ENCODE results near the gene THAP8.

The THAP8 gene

DNA sequence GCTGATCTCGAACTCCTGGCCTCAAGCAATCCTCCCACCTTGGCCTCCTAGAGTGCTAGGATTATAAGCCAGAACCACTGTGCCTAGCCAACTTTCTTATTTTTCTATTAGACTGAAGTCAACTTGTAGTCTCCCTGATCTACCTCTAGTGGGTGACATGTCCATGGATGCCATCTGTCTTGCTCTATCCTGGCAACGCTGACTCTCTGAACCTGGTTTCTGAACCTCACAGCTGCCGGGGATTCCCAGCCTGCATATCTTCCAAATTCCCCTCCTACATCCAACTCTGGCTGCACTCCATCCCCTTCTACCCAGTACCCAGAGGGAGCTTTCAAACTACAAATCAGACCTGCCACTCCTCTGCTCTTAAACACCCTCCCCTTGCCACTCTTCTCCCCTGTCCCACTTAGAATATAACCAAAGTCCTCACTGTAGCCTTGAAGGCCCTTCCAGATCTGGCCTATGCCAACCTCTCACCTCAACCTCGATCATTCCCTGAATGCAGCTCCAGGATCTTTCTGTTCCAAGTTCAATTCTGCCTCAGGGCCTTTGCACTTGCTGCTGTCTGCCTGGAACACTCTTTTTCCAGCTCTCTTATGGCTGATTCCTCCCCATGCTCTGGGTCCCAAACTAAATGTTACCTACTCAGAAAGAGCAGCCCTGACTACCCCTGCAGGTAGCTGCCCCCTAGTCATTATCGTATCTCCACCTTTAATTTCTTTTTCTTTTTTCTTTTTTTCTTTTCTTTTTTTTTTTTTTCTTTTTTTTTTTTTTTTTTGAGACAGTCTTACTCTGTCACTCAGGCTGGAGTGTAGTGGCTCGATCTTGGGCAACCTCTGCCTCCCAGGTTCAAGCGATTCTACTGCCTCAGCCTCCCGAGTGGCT, 23.6 kb downstream of the THAP8 start:
- no peak for DNase-seq (ENCODE audit: low spot score)

- DNase-seq (ENCODE audit: low spot score), result no peak
Measured at GRCh38 chr19:36028313-36029041, 25.6 kb downstream of the THAP8 start.

DNA sequence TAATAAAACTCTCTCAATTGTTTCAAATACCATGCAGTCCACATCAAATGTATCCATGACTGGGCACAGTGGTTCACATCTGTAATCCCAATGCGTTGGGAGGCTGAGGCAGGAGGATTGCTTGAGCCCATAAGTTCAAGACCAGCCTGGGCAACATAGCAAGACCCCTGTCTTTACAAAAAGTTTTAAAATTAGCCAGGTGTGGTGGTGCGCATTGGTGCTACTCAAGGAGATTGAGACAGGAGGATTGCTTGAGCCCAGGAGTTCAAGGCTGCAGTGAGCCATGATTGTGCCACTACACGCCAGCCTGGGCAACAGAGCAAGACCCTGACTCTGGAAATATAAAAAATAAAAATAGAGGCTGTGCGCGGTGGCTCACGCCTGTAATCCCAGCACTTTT, 26.4 kb downstream of the THAP8 start:
- DNase-seq (ENCODE audit: low spot score), result no peak

DNA sequence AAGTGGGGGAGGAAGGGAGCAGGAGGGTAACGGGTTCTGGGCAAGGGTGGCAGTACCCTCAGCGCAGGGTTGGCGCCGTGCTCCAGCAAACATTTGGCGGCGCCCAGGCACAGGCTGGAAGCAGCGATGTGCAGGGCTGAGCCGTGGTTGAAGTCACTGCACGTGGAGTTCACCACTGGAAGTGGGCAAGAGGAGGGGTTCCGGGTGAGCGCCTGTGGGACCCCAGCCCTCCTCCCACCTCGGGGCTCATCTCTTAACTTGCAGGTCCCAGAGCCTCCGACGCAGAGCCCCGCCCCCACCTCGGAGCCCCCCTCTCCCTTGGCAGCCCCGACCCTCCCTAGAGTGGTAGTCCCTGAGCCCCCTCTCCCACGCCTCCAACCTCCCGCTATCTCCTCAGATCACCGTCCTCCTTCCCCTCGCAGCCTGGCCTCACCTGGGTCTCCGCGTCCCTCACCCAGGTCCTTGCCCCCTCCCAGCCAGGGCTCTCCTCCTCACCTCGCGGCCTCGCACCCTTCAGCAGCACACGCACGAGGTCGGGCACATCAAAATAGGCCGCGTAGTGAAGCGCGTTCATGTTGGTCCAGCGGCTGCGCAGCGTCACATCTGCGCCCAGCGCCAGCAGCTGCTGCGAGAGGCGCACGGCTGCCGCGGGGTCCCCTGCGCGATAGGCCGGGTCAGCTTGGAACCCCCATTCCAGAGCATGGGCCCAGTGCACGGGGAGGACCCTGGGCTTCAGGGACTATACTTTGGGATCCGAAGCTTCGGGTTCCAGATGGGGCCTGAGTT, 27.8 kb downstream of the THAP8 start:
- no peak for DNase-seq (ENCODE audit: low spot score)

- no peak for DNase-seq (ENCODE audit: low spot score)
Measured at GRCh38 chr19:36025541-36025940, 28.5 kb downstream of the THAP8 start.

GRCh38 chr19:36023432-36023831, 30.7 kb downstream of the THAP8 start:
- no peak for DNase-seq (ENCODE audit: low spot score)

DNA sequence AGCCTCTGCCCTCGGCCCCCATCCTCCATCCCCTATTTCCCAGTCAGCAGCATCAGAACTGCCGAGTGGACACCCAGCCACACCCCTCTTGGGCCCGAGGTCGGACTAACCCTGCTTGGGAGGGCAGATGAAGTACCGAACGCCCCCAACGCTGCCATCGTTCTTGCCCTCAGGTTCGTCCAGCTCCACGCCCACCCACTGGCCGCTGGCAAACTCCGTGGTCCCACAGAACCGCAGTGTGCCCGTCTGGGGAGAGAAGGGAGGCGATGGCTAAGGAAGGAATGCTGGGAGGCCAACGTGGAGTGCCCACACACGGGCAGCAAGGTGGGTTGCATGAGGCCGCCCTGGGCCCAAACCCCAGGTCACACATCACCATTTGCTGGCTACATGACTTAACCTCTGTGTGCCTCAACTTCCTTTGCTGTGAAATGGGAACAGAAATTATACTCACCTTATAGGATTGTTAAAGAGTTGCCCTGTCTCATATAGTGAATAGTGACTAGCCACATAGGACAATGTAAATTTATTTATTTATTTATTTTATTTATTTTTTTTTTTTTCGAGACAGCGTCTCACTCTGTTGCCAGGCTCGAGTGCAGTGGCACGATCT, 34.9 kb downstream of the THAP8 start:
- DNase-seq (ENCODE audit: low spot score), result no peak

DNA sequence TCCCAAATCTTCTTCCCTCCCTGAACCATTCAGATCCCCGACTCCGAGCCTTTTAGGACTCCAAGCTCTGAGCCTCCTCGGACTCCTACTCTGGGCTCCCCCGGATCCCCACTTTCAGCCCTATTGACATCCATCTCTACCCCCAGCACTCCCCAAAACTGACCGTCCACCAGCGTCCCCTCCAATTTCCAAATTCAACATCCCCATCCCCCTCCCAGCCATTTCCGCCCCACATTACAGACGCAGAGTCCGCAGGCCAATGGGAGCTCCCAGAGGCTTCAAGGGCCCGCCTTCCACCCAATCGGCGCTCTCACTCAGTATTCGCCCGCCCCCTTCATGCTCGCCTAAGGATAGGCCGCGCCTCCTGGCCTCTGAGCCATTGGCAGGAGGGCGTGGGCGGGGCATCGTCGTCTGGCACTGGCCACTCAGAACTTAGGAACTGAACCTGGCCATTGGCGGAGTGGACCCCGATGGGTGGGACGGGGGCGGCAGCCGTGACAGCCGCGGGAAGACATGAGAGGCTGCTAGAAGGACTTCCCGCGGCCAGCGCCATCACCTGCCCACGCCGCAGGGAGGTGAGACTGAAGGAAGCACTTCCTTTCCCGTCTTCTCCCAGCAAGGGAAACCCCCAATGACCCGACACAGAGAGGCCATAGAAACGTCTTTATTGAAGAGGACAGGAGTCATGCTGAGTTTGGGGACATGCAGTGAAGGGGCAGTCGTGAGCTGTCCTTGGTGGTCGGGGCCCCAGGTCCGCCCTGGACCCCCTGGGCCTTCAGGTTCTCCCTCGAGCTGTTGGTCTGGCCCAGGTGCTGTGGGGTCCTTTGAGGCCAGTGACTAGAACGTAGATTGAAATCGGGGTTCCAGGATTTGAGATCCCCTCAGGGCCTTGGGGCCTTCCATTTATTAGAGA, 39.8 kb downstream of the THAP8 start, which contains the start of gene ALKBH6:
Gene ALKBH6, minus strand, starts transcription at position 202 of the 913 bp plus-strand sequence. CDS start 816 bp downstream, outside the sequence.
- DNase-seq (ENCODE audit: low spot score), result peak; percentile 100

GRCh38 chr19:36013280-36014011, 40.6 kb downstream of the THAP8 start:
- no peak for DNase-seq (ENCODE audit: low spot score)

GRCh38 chr19:36010402-36010801, 43.7 kb downstream of the THAP8 start:
- no peak for DNase-seq (ENCODE audit: low spot score)

GRCh38 chr19:36009633-36010379, 44.3 kb downstream of the THAP8 start:
- DNase-seq (ENCODE audit: low spot score), result no peak

GRCh38 chr19:36009220-36009619, 44.9 kb downstream of the THAP8 start:
- DNase-seq (ENCODE audit: low spot score), result peak; percentile 75

DNA sequence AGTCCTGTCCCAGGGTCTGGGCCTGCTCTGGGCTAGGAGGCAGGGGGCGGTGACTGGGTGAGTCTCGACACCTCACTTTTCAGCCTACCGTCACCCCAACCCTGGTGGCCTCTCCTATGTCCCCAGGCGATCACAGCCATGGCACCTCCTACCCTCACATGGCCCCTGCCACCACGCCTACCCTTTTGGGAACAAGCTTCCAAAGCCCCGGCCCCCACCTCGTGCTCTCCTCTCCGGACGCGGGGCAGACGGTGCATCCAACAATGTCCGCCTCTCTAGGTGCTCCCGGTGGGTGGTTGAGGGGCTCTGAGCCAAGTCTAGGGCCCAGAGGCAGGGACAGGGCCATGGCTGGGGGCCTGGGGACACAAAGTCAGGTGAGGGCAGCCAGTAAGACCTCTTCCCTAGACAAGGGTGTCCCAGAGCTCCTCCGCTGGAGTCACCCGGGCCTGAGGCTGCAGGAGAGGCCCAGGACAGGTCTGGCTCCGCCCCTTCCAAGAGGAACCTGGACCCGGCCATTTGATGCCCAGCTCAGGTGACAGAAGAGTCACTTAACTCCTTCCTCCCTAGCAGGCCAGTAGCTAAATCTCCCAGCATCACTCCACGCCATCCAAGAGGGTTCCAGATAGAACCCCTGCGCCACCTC, 45.6 kb downstream of the THAP8 start, which contains the start of gene SYNE4:
Gene SYNE4, minus strand, starts transcription at position 478 of the 643 bp plus-strand sequence. Its CDS starts 132 bp downstream, at position 346.
- DNase-seq (ENCODE audit: low spot score), result no peak

DNA sequence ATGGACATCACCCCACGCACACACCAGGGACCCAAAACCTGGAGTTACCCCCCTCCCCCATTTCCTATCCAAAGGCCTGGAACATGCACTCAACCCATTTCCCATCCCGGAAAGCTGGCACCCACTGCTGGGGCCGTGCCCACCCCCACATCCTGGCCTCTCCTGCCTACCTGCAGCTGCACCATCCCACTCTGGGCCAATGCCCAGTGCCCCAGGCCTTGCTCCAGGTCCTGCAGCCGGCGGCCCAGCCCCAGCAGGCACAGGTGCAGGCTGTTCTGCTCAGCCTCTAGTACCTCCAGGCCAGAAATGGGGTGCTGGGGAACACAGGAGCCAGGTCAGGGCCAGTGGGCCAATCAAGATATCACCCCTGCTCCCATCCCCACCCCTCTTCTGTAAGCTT, 47.1 kb downstream of the THAP8 start:
- no peak for DNase-seq (ENCODE audit: low spot score)

DNA sequence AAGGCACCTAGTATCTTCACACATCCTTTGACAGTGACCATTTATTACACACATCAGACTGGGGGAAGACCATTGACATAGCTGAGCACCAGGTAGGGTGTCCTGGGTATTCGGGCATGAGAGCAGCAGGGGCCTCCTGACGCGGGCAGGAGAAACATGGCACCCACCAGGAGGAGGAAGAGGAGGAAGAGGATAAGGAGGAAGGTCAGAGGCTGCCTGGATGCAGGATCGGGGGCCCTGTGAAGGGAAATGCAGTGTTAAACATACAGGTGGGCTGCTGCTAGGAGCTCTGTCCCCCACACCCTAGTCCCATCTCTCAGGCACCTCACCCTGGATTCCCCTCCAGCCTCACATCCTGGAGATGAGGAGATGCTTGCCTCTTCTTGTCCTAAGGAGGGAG, 50.8 kb downstream of the THAP8 start:
- DNase-seq (ENCODE audit: low spot score), result no peak

DNA sequence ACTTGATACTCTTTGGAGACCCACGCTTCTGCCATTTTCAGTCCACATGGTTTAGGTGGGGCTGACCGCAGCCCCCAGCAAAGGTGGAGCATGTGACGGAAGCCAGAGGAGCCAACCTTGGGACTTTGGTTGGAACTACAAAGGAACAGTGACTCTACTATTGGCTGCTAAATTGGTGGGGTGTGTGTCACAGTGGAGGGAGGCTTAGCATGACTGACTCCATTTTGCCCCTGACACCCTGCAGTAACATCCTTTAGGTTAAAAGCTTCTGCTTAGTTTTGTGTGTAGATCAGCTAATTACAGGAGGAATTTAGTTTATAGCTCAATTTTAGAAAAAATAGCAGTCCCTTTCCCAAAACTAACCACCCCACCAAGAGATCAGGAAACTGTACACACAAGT, 52.5 kb downstream of the THAP8 start:
- DNase-seq (ENCODE audit: low spot score), result no peak

DNA sequence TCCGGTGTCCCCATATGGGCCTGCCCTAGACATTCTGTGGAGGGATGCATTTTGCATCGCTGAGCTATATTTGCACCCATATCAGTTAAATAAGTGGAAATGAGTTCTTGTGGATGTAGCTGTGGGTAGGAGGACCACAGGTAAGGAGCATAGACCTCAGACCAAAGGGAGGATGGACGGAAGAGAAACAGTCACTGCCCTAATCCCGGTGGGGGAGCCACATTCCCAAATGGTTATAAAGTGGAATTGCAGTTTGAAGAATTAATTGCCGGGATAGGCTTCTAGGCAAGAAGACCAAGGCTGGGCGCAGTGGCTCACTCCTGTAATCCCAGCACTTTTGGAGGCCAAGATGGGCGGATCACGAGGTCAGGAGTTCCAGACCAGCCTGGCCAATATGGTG, 57.3 kb downstream of the THAP8 start:
- DNase-seq (ENCODE audit: low spot score), result no peak

Measured in left forelimb (tissue), 1 donor.